Transverse colon (tissue), 4 donors: ENCODE measurements around the gene ANGEL1. TPM values are rescaled to one million over a fixed set of nuclear protein-coding genes. Genes with fewer than 3 reads are reported as not detected.

Experiments used
- DNase-seq: peaks from one replicate; pipeline ENCODE4 v3.0.0-alpha.2; 2019
- H3K27ac ChIP-seq, 4 donors: fragments of 200-600 bp; sonication (generic); 2 replicates each; pipeline ENCODE4 v1.5.1; 2016 to 2018; ENCODE audit warnings: inconsistent platforms in 4 of 4
- H3K27me3 ChIP-seq: fragments of 200-600 bp; sonication (generic); 2 replicates; pipeline ENCODE4 v1.5.1; 2017; ENCODE audit warnings: inconsistent platforms
- H3K36me3 ChIP-seq, 4 donors: fragments of 200-600 bp; sonication (generic); 2 replicates each; pipeline ENCODE4 v1.5.1; 2017 to 2019; ENCODE audit warnings: inconsistent platforms in 4 of 4
- H3K4me1 ChIP-seq, 4 donors: fragments of 200-600 bp; sonication (generic); 2 replicates each; pipeline ENCODE4 v1.5.1; 2017 to 2020; ENCODE audit warnings: inconsistent platforms in 4 of 4
- H3K4me3 ChIP-seq, 4 donors: fragments of 200-600 bp; sonication (generic); 1 replicate in 1 of 4; 2 replicates in 3 of 4; pipeline versions ENCODE4 v1.5.1 to v1.6.1; 2017 to 2019; ENCODE audit warnings: inconsistent platforms in 4 of 4
- H3K9me3 ChIP-seq, 2 donors: fragments of 200-600 bp; sonication (generic); 2 replicates each; pipeline ENCODE4 v1.5.1; 2017 to 2019; ENCODE audit warnings: inconsistent platforms in 2 of 2
- EP300 ChIP-seq: sonication (generic); formaldehyde crosslinking; IDR thresholded peaks from one replicate; pipeline ENCODE4 v1.6.1; 2017; ENCODE audit warnings: antibody characterized with exemption, low read depth
- POLR2A ChIP-seq: fragments of 450-650 bp; IDR thresholded peaks from one replicate; pipeline ENCODE4 v1.6.1; 2016; ENCODE audit warnings: antibody characterized with exemption, mild to moderate bottlenecking, moderate library complexity
- POLR2AphosphoS5 ChIP-seq, 3 donors: sonication (generic); formaldehyde crosslinking; IDR thresholded peaks; one replicate each; pipeline ENCODE4 v1.6.1; 2016; ENCODE audit warnings: antibody characterized with exemption in 3 of 3
- WGBS, 2 donors: methylation state at CpG; one replicate each; pipeline ENCODE4 v1.1.5; 2018; ENCODE audit warnings: low coverage in 1 of 2; 5-methylcytosine and 5-hydroxymethylcytosine counted together
- in situ Hi-C, 4 donors: fragments of 200-750 bp; cut with MboI; loops; one replicate each; pipeline versions ENCODE4 v1.15.0 to v1.15.1; 2017; ENCODE audit warnings: low sequenced_read_pairs in 3 of 4, low pct_ligation_motif_present in 1 of 4, low pct_unique_long_range_greater_than_20kb in 1 of 4
- intact Hi-C: fragments of 100-400 bp; cut with DNase I; formaldehyde crosslinking; loops from one replicate; pipeline ENCODE4 v1.15.1; 2023; ENCODE audit warnings: low total_unique reads
- total RNA-seq, 4 donors: library from RNA; depleted of rRNA; stranded (reverse); fragments of >200 nt; gene quantifications; one replicate each; pipeline ENCODE4 v1.1.0, GENCODE V29; 2016
- TF ChIP-seq, protein P1 (sequence below), 5 experiments: fragments of 200-600 bp in 3 of 5; fragments of 450-650 bp in 2 of 5; sonication (generic) in 3 of 5; IDR thresholded peaks; 1 replicate in 2 of 5; 2 replicates in 3 of 5; pipeline ENCODE4 v1.5.1; 2016 to 2017; ENCODE audit warnings: antibody characterized with exemption in 5 of 5, inconsistent platforms in 3 of 5, mild to moderate bottlenecking in 2 of 5, moderate library complexity in 1 of 5

The ANGEL1 gene
- total RNA-seq, 4 donors from 2014 or later: 8.9 to 17.5 (median 10.0) TPM

GRCh38 chr14:76828339-76829012 lies 15.8 kb upstream of the ANGEL1 start:
- H3K36me3 ChIP-seq: no peaks in the 10 kb centered on the region
- in situ Hi-C loops: no loop called here
- no peak for DNase-seq
- H3K4me3 ChIP-seq: peak overlapping the region in 1 of 4 donors; percentile 25
- intact Hi-C loops: no loop called here
- WGBS, 2 donors: 81 to 82% methylated on average over 6 to 17 of the region's 17 CpGs
- peaks cover 0 to 9% (median 0%) of the 10 kb centered on the region in 4 donors for H3K4me1 ChIP-seq
- peak overlapping the region in 3 of 4 donors; percentile 4 to 29 (median 23) for H3K27ac ChIP-seq
- no peaks in the 10 kb centered on the region for H3K9me3 ChIP-seq
- no peaks in the 10 kb centered on the region for H3K27me3 ChIP-seq
- TF ChIP-seq EP300 (no peak), POLR2A (no peak), POLR2AphosphoS5 (IDR thresholded peaks at IDR 0.05) (no peak)
- TF ChIP-seq, protein P1, sequence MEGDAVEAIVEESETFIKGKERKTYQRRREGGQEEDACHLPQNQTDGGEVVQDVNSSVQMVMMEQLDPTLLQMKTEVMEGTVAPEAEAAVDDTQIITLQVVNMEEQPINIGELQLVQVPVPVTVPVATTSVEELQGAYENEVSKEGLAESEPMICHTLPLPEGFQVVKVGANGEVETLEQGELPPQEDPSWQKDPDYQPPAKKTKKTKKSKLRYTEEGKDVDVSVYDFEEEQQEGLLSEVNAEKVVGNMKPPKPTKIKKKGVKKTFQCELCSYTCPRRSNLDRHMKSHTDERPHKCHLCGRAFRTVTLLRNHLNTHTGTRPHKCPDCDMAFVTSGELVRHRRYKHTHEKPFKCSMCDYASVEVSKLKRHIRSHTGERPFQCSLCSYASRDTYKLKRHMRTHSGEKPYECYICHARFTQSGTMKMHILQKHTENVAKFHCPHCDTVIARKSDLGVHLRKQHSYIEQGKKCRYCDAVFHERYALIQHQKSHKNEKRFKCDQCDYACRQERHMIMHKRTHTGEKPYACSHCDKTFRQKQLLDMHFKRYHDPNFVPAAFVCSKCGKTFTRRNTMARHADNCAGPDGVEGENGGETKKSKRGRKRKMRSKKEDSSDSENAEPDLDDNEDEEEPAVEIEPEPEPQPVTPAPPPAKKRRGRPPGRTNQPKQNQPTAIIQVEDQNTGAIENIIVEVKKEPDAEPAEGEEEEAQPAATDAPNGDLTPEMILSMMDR (IDR thresholded peaks at IDR 0.05): no peak

DNA sequence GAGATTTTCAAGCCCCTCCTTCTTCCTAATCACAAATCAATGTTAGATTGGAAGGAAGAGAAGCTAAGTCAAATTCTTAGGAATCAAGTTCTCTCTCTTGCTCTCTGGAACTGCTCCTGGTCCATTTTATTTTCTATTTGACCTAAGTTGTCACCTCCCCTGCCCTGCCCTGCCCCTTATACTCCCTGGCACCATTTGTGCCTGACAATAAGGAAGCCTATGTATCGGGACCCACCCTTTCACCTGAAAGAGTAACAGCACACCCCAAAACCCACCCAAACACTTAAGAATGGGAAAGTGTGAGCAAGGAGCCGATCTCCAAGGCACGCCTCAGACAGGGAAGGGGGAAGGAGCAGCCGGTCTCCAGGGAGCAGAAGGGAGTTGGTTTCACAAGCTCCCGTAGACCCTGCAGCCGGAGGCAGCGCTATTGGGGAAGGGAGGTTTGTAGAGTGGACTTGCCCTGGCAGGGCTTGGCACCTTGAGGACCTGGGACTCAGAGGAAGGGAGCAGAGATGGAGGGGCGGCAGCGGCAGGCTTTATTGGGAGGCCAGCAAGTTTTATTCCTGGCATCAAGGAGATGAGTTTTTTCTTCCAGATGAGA lies 15.1 kb upstream of the ANGEL1 start:
- in situ Hi-C loops: no loop called here
- intact Hi-C loops: no loop called here
- H3K9me3 ChIP-seq: no peaks in the 10 kb centered on the region
- TF ChIP-seq POLR2A (no peak), EP300 (no peak), POLR2AphosphoS5 (IDR thresholded peaks at IDR 0.05) (no peak)
- TF ChIP-seq, protein P1 (IDR thresholded peaks at IDR 0.05): no peak
- peaks cover 0 to 9% (median 0%) of the 10 kb centered on the region in 4 donors for H3K4me1 ChIP-seq
- no peak for DNase-seq
- H3K4me3 ChIP-seq: peak overlapping the region in 1 of 4 donors; percentile 25
- 55 to 67% methylated on average over 3 to 9 of the region's 9 CpGs for WGBS, 2 donors
- peak overlapping the region in 3 of 4 donors; percentile 4 to 29 (median 23) for H3K27ac ChIP-seq
- H3K36me3 ChIP-seq: no peaks in the 10 kb centered on the region
- no peaks in the 10 kb centered on the region for H3K27me3 ChIP-seq

DNA sequence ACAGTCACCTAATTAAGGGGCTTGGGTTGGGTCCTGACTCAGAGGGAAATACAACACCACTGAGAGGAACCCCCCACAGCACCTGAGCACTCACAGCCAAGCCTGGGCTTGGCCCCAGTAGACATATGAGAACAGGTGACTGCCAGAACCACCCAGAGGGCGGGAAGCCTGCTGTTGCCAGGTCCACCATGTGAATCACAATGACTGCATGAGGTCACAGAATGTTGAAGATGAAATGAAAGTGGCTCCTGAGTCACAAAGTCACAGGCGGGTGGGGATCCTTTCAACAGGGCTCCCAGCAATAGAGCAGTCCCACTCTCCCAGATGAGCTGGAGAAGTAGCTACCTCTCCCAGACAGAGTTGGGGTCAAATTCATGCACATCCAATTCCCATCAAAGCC lies 13.4 kb upstream of the ANGEL1 start, which contains the start of gene LRRC74A:
LRRC74A (plus strand) TSS at position 287 of the 400 bp plus-strand sequence. CDS start 290 bp downstream, outside the sequence.
- intact Hi-C loops (no loop called here), in situ Hi-C loops (no loop called here)
- Histone ChIP-seq H3K27me3 (no peaks in the 10 kb centered on the region), H3K27ac (no peak within 1 kb of the TSS), H3K36me3 (no peaks in the 10 kb centered on the region), H3K4me1 (peaks cover 0 to 9% (median 0%) of the 10 kb centered on the region in 4 donors), H3K4me3 (no peak within 1 kb of the TSS), H3K9me3 (no peaks in the 10 kb centered on the region)
- 87% methylated on average over 2 of the region's 2 CpGs; no CpG with 5 or more reads in 1 of the 2 donors for WGBS, 2 donors
- no peak for DNase-seq
- TF ChIP-seq, protein P1 (IDR thresholded peaks at IDR 0.05): no peak
- TF ChIP-seq POLR2AphosphoS5 (IDR thresholded peaks at IDR 0.05): no peak
- no peak for TF ChIP-seq EP300
- TF ChIP-seq POLR2A: no peak

- peaks cover 3% of the 10 kb centered on the region for H3K27me3 ChIP-seq
- intact Hi-C loops: no loop called here
- H3K4me1 ChIP-seq: no peaks in the 10 kb centered on the region
- no peak overlapping the region for H3K27ac ChIP-seq
- no peaks in the 10 kb centered on the region for H3K9me3 ChIP-seq
- TF ChIP-seq, protein P1 (IDR thresholded peaks at IDR 0.05): no peak
- TF ChIP-seq POLR2A (no peak), EP300 (no peak), POLR2AphosphoS5 (IDR thresholded peaks at IDR 0.05) (no peak)
- WGBS, 2 donors: 73 to 80% methylated on average over 2 of the region's 2 CpGs
- in situ Hi-C loops: no loop called here
- H3K36me3 ChIP-seq: no peaks in the 10 kb centered on the region
- DNase-seq: no peak
- H3K4me3 ChIP-seq: no peak overlapping the region
Observed at GRCh38 chr14:76820700-76821099, 8.0 kb upstream of the ANGEL1 start.
